Naive thymus-derived CD8-positive, alpha-beta T cell (primary cell): ENCODE measurements around the gene PALLD. TPM values are rescaled to one million over a fixed set of nuclear protein-coding genes. Genes with fewer than 3 reads are reported as not detected.
A peak's percentile ranks its signal among the peaks of the same experiment; 100 is the strongest.

Experiments used
- ATAC-seq, 2 donors: fragments of 150-1000 bp; cut with Tn5 transposase in 1 of 2; sonication (Bioruptor Pico), chemical (Tn5 transposase) in 1 of 2; 1 replicate in 1 of 2; 2 replicates in 1 of 2; pipeline ENCODE4 v1.10.0; 2021; ENCODE audit warnings: mild to moderate bottlenecking in 2 of 2, moderate library complexity in 2 of 2
- POLR2A ChIA-PET: fragments of 350-600 bp; sonication (Branson Sonifier 250); formaldehyde crosslinking; loops from one replicate; lab custom pipeline; 2021; ENCODE audit warnings: antibody characterized with exemption; lab: Charles Lee
- DNase-seq, 10 donors: peaks; one replicate each; pipeline versions ENCODE4 v3.0.0 to v3.0.0-alpha.2; 2020 to 2022
- H3K27ac Mint-ChIP-seq, 10 donors: one replicate each; pipeline ENCODE4 v1.8.0; 2020 to 2022; ENCODE audit warnings: mild to moderate bottlenecking in 10 of 10, mixed read lengths in 10 of 10, moderate library complexity in 4 of 10, inconsistent platforms in 1 of 10
- H3K27me3 Mint-ChIP-seq, 5 donors: one replicate each; pipeline ENCODE4 v1.8.0; 2021 to 2022; ENCODE audit warnings: mixed read lengths in 5 of 5
- H3K36me3 Mint-ChIP-seq, 3 donors: one replicate each; pipeline ENCODE4 v1.8.0; 2020 to 2022; ENCODE audit warnings: mixed read lengths in 3 of 3, mild to moderate bottlenecking in 2 of 3, inconsistent platforms in 1 of 3
- H3K4me1 Mint-ChIP-seq, 4 donors: one replicate each; pipeline ENCODE4 v1.8.0; 2021 to 2022; ENCODE audit warnings: mixed read lengths in 4 of 4
- H3K4me3 Mint-ChIP-seq, 10 donors: one replicate each; pipeline ENCODE4 v1.8.0; 2020 to 2022; ENCODE audit warnings: mild to moderate bottlenecking in 10 of 10, mixed read lengths in 10 of 10, moderate library complexity in 6 of 10, inconsistent platforms in 1 of 10
- H3K9me3 Mint-ChIP-seq, 9 donors: one replicate each; pipeline ENCODE4 v1.8.0; 2020 to 2022; ENCODE audit warnings: mixed read lengths in 9 of 9, mild to moderate bottlenecking in 3 of 9, inconsistent platforms in 1 of 9, moderate library complexity in 1 of 9
- polyA plus RNA-seq, 3 donors: library from polyadenylated mRNA; unstranded; fragments of 300-500 nt; fragmentation: Illumina TruSeq; gene quantifications; one replicate each; pipeline ENCODE4 v1.2.3, GENCODE V29; 2021
- total RNA-seq, 8 experiments: library from RNA in 2 of 8; stranded (reverse) in 2 of 8; gene quantifications; one replicate each; pipeline ENCODE4 v1.2.3 and lab custom pipeline; 2021 to 2026

PALLD gene
- total and polyA plus RNA-seq, 5 experiments from 2014 or later: 0.08 to 0.34 (median 0.32) TPM; not detected in 2

- POLR2A ChIA-PET: no interaction called here
- Mint-ChIP-seq H3K9me3 (peaks cover 0 to 1% (median 0%) of the 10 kb centered on the region in 9 donors), H3K27ac (peak overlapping the region in 1 of 10 donors; percentile 44), H3K4me3 (no peak overlapping the region), H3K4me1 (no peaks in the 10 kb centered on the region), H3K27me3 (peaks cover 5 to 27% (median 8%) of the 10 kb centered on the region in 5 donors), H3K36me3 (no peaks in the 10 kb centered on the region)
- no peak for DNase-seq
- no peak for ATAC-seq
Observed at GRCh38 chr4:168553714-168554370, 57.0 kb downstream of the PALLD start.

- no peaks in the 10 kb centered on the region for H3K36me3 Mint-ChIP-seq
- DNase-seq: no peak
- H3K4me3 Mint-ChIP-seq: no peak overlapping the region
- POLR2A ChIA-PET: no interaction called here
- H3K4me1 Mint-ChIP-seq: no peaks in the 10 kb centered on the region
- no peak for ATAC-seq
- H3K27me3 Mint-ChIP-seq: peaks cover 5 to 34% (median 8%) of the 10 kb centered on the region in 5 donors
- H3K27ac Mint-ChIP-seq: no peak overlapping the region
- H3K9me3 Mint-ChIP-seq: peaks cover 0 to 1% (median 0%) of the 10 kb centered on the region in 9 donors
Observed at GRCh38 chr4:168555437-168555836, 58.6 kb downstream of the PALLD start.

- Mint-ChIP-seq H3K9me3 (peaks cover 0 to 1% (median 0%) of the 10 kb centered on the region in 9 donors), H3K36me3 (no peaks in the 10 kb centered on the region), H3K4me3 (no peak overlapping the region), H3K4me1 (no peaks in the 10 kb centered on the region), H3K27ac (no peak overlapping the region), H3K27me3 (peaks cover 3 to 34% (median 7%) of the 10 kb centered on the region in 5 donors)
- POLR2A ChIA-PET: no interaction called here
- ATAC-seq: no peak
- no peak for DNase-seq
Observed at GRCh38 chr4:168557658-168558057, 60.8 kb downstream of the PALLD start.

GRCh38 chr4:168558599-168558998 lies 61.7 kb downstream of the PALLD start:
- Mint-ChIP-seq H3K4me1 (no peaks in the 10 kb centered on the region), H3K36me3 (no peaks in the 10 kb centered on the region), H3K4me3 (no peak overlapping the region), H3K27me3 (peaks cover 3 to 34% (median 7%) of the 10 kb centered on the region in 5 donors), H3K27ac (peak overlapping the region in 1 of 10 donors; percentile 50), H3K9me3 (peaks cover 0 to 1% (median 0%) of the 10 kb centered on the region in 9 donors)
- DNase-seq (no peak), ATAC-seq (no peak)
- POLR2A ChIA-PET: no interaction called here

GRCh38 chr4:168560184-168561180 lies 63.6 kb downstream of the PALLD start:
- POLR2A ChIA-PET: no interaction called here

GRCh38 chr4:168562041-168562571 lies 65.3 kb downstream of the PALLD start:
- Mint-ChIP-seq H3K27me3 (peaks cover 3 to 32% (median 7%) of the 10 kb centered on the region in 5 donors), H3K4me1 (no peaks in the 10 kb centered on the region), H3K4me3 (no peak overlapping the region), H3K36me3 (no peaks in the 10 kb centered on the region), H3K27ac (no peak overlapping the region), H3K9me3 (peaks cover 0 to 1% (median 0%) of the 10 kb centered on the region in 9 donors)
- DNase-seq (no peak), ATAC-seq (no peak)
- POLR2A ChIA-PET: no interaction called here

More at GRCh38 chr4:168560184-168561180, 63.6 kb downstream of the PALLD start:
- Mint-ChIP-seq H3K4me3 (no peak overlapping the region), H3K9me3 (peaks cover 0 to 1% (median 0%) of the 10 kb centered on the region in 9 donors), H3K27me3 (peaks cover 3 to 33% (median 7%) of the 10 kb centered on the region in 5 donors), H3K27ac (peak overlapping the region in 1 of 10 donors; percentile 24), H3K4me1 (no peaks in the 10 kb centered on the region), H3K36me3 (no peaks in the 10 kb centered on the region)
- ATAC-seq: no peak
- no peak for DNase-seq

- Mint-ChIP-seq H3K4me1 (no peaks in the 10 kb centered on the region), H3K9me3 (no peaks in the 10 kb centered on the region), H3K36me3 (no peaks in the 10 kb centered on the region), H3K27ac (no peak overlapping the region), H3K4me3 (no peak overlapping the region), H3K27me3 (peaks cover 0 to 13% (median 0%) of the 10 kb centered on the region in 5 donors)
- DNase-seq (no peak), ATAC-seq (no peak)
- POLR2A ChIA-PET: no interaction called here
Observed at GRCh38 chr4:168564023-168564422, 67.2 kb downstream of the PALLD start.

- no peak overlapping the region for H3K27ac Mint-ChIP-seq
- peaks cover 0 to 9% (median 0%) of the 10 kb centered on the region in 5 donors for H3K27me3 Mint-ChIP-seq
- no peak for DNase-seq
- no peaks in the 10 kb centered on the region for H3K36me3 Mint-ChIP-seq
- H3K4me3 Mint-ChIP-seq: no peak overlapping the region
- H3K4me1 Mint-ChIP-seq: no peaks in the 10 kb centered on the region
- H3K9me3 Mint-ChIP-seq: no peaks in the 10 kb centered on the region
- POLR2A ChIA-PET: no interaction called here
- no peak for ATAC-seq
Observed at GRCh38 chr4:168565130-168565529, 68.3 kb downstream of the PALLD start.

GRCh38 chr4:168566726-168567125 lies 69.9 kb downstream of the PALLD start:
- no peak for DNase-seq
- Mint-ChIP-seq H3K4me3 (no peak overlapping the region), H3K36me3 (no peaks in the 10 kb centered on the region), H3K9me3 (no peaks in the 10 kb centered on the region), H3K4me1 (no peaks in the 10 kb centered on the region), H3K27ac (no peak overlapping the region), H3K27me3 (peaks cover 0 to 9% (median 0%) of the 10 kb centered on the region in 5 donors)
- no peak for ATAC-seq
- POLR2A ChIA-PET: no interaction called here

GRCh38 chr4:168569066-168569930 lies 72.4 kb downstream of the PALLD start:
- H3K9me3 Mint-ChIP-seq: no peaks in the 10 kb centered on the region
- H3K27me3 Mint-ChIP-seq: peaks cover 0 to 9% (median 2%) of the 10 kb centered on the region in 5 donors
- no peak overlapping the region for H3K4me3 Mint-ChIP-seq
- DNase-seq (no peak), ATAC-seq (no peak)
- H3K4me1 Mint-ChIP-seq: no peaks in the 10 kb centered on the region
- no peak overlapping the region for H3K27ac Mint-ChIP-seq
- H3K36me3 Mint-ChIP-seq: no peaks in the 10 kb centered on the region
- POLR2A ChIA-PET: no interaction called here

- Mint-ChIP-seq H3K4me3 (no peak overlapping the region), H3K27me3 (peaks cover 0 to 8% (median 2%) of the 10 kb centered on the region in 5 donors), H3K27ac (no peak overlapping the region), H3K4me1 (no peaks in the 10 kb centered on the region), H3K9me3 (no peaks in the 10 kb centered on the region), H3K36me3 (no peaks in the 10 kb centered on the region)
- DNase-seq: no peak
- POLR2A ChIA-PET: no interaction called here
- no peak for ATAC-seq
Observed at GRCh38 chr4:168569931-168570276, 73.1 kb downstream of the PALLD start.

- H3K9me3 Mint-ChIP-seq: no peaks in the 10 kb centered on the region
- H3K27ac Mint-ChIP-seq: no peak overlapping the region
- H3K27me3 Mint-ChIP-seq: peaks cover 0 to 3% (median 2%) of the 10 kb centered on the region in 5 donors
- no peaks in the 10 kb centered on the region for H3K36me3 Mint-ChIP-seq
- DNase-seq (no peak), ATAC-seq (no peak)
- no peak overlapping the region for H3K4me3 Mint-ChIP-seq
- POLR2A ChIA-PET: no interaction called here
- H3K4me1 Mint-ChIP-seq: no peaks in the 10 kb centered on the region
Observed at GRCh38 chr4:168570466-168570865, 73.6 kb downstream of the PALLD start.
